Naive thymus-derived CD4-positive, alpha-beta T cell (primary cell): ENCODE results near the gene THPO. TPM values are rescaled to one million over a fixed set of nuclear protein-coding genes. Genes with fewer than 3 reads are reported as not detected.

Source experiments
- ATAC-seq: fragments of 150-1000 bp; cut with Tn5 transposase; 2 replicates; pipeline ENCODE4 v1.10.0; 2021; ENCODE audit warnings: mild to moderate bottlenecking, moderate library complexity
- CTCF ChIA-PET: fragments of 350-600 bp; sonication (Branson Sonifier 250); formaldehyde crosslinking; loops from one replicate; lab custom pipeline; 2021; ENCODE audit warnings: antibody characterized with exemption; lab: Charles Lee
- POLR2A ChIA-PET: fragments of 350-600 bp; sonication (Branson Sonifier 250); formaldehyde crosslinking; loops from one replicate; lab custom pipeline; 2021; ENCODE audit warnings: antibody characterized with exemption, inconsistent platforms; lab: Charles Lee
- DNase-seq, 9 donors: peaks; one replicate each; pipeline versions ENCODE4 v3.0.0 to v3.0.0-alpha.2; 2020 to 2022; ENCODE audit warnings: mixed read lengths in 1 of 9
- H3K27ac ChIP-seq: one replicate; pipeline ENCODE4 v1.7.0; 2013; ENCODE audit warnings: mild to moderate bottlenecking, low read depth, low read length, moderate library complexity
- H3K27me3 ChIP-seq, 2 donors: one replicate each; pipeline ENCODE4 v1.7.0; 2013; ENCODE audit warnings: low read length in 2 of 2, mild to moderate bottlenecking in 2 of 2, moderate library complexity in 2 of 2; ENCODE audit not compliant: control insufficient read depth in 2 of 2, insufficient read depth in 2 of 2
- H3K36me3 ChIP-seq, 3 experiments: 1 replicate in 2 of 3; 2 replicates in 1 of 3; pipeline ENCODE4 v1.7.0; 2013; ENCODE audit warnings: low read length in 3 of 3, mild to moderate bottlenecking in 3 of 3, moderate library complexity in 1 of 3; ENCODE audit not compliant: insufficient read depth in 3 of 3, control insufficient read depth in 2 of 3
- H3K4me1 ChIP-seq, 2 donors: one replicate each; pipeline ENCODE4 v1.7.0; 2013; ENCODE audit warnings: low read length in 2 of 2, mild to moderate bottlenecking in 2 of 2, moderate library complexity in 1 of 2; ENCODE audit not compliant: control insufficient read depth in 2 of 2, insufficient read depth in 2 of 2
- H3K4me3 ChIP-seq: 2 replicates; pipeline ENCODE4 v1.7.0; 2013; ENCODE audit warnings: mild to moderate bottlenecking, low read length
- H3K9me3 ChIP-seq, 3 experiments: 1 replicate in 2 of 3; 2 replicates in 1 of 3; pipeline ENCODE4 v1.7.0; 2013; ENCODE audit warnings: low read length in 3 of 3; ENCODE audit not compliant: control insufficient read depth in 2 of 3
- H3K27ac Mint-ChIP-seq, 9 donors: one replicate each; pipeline ENCODE4 v1.8.0; 2020 to 2022; ENCODE audit warnings: mixed read lengths in 9 of 9, mild to moderate bottlenecking in 8 of 9, moderate library complexity in 5 of 9, inconsistent platforms in 2 of 9
- H3K27me3 Mint-ChIP-seq, 5 donors: one replicate each; pipeline ENCODE4 v1.8.0; 2021 to 2022; ENCODE audit warnings: mixed read lengths in 5 of 5, mild to moderate bottlenecking in 1 of 5
- H3K36me3 Mint-ChIP-seq, 5 donors: one replicate each; pipeline ENCODE4 v1.8.0; 2020 to 2022; ENCODE audit warnings: mixed read lengths in 5 of 5, mild to moderate bottlenecking in 3 of 5, inconsistent platforms in 1 of 5
- H3K4me1 Mint-ChIP-seq, 7 donors: one replicate each; pipeline ENCODE4 v1.8.0; 2020 to 2022; ENCODE audit warnings: mixed read lengths in 7 of 7, mild to moderate bottlenecking in 3 of 7, inconsistent platforms in 1 of 7
- H3K4me3 Mint-ChIP-seq, 10 donors: one replicate each; pipeline ENCODE4 v1.8.0; 2020 to 2022; ENCODE audit warnings: mild to moderate bottlenecking in 10 of 10, mixed read lengths in 10 of 10, moderate library complexity in 6 of 10, inconsistent platforms in 2 of 10
- H3K9me3 Mint-ChIP-seq, 11 donors: one replicate each; pipeline ENCODE4 v1.8.0; 2020 to 2022; ENCODE audit warnings: mixed read lengths in 11 of 11, mild to moderate bottlenecking in 4 of 11, inconsistent platforms in 1 of 11, moderate library complexity in 1 of 11
- intact Hi-C, 2 donors: fragments of 100-400 bp; cut with micrococcal nuclease; formaldehyde crosslinking; loops; one replicate each; pipeline ENCODE4 v1.15.1; 2023
- polyA plus RNA-seq, 2 donors: library from polyadenylated mRNA; unstranded; fragments of 300-500 nt; fragmentation: Illumina TruSeq; gene quantifications; one replicate each; pipeline ENCODE4 v1.2.3, GENCODE V29; 2021
- total RNA-seq, 6 experiments: library from RNA in 5 of 6; stranded (reverse) in 5 of 6; gene quantifications; 1 replicate in 5 of 6; 2 replicates in 1 of 6; pipeline ENCODE4 v1.2.3 and lab custom pipeline; 2021 to 2026

THPO gene
- total and polyA plus RNA-seq, 7 experiments from 2014 or later = not detected

DNA sequence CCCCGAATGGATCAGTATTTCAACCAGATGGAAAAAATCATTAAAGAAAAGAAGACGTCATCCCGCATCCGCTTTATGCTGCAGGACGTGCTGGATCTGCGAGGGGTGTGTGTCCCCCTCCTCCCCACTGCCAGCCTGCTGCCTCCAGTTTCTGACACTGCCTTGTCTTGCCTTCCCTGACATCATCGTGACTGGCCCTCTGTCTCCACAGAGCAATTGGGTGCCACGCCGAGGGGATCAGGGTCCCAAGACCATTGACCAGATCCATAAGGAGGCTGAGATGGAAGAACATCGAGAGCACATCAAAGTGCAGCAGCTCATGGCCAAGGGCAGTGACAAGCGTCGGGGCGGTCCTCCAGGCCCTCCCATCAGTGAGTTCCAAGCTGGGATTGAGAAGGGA, 52.7 kb downstream of the THPO start:
- Mint-ChIP-seq H3K4me3 (no peak overlapping the region), H3K27me3 (no peaks in the 10 kb centered on the region), H3K9me3 (no peaks in the 10 kb centered on the region), H3K36me3 (peaks cover 32 to 83% (median 57%) of the 10 kb centered on the region in 5 donors), H3K27ac (peak overlapping the region in 4 of 9 donors; percentile 41 to 65 (median 55)), H3K4me1 (peaks cover 0 to 14% (median 0%) of the 10 kb centered on the region in 7 donors)
- ChIA-PET POLR2A (no interaction called here), CTCF (no interaction called here)
- no peak for DNase-seq
- no peak overlapping the region for H3K4me3 ChIP-seq
- no peaks in the 10 kb centered on the region for H3K9me3 ChIP-seq
- H3K36me3 ChIP-seq = peaks cover 58 to 99% (median 67%) of the 10 kb centered on the region in 3 experiments
- H3K27ac ChIP-seq = no peak overlapping the region
- no peak for ATAC-seq
- intact Hi-C loops = no loop called here
- no peaks in the 10 kb centered on the region for H3K4me1 ChIP-seq
- no peaks in the 10 kb centered on the region for H3K27me3 ChIP-seq

- ATAC-seq (no peak), DNase-seq (no peak)
- Mint-ChIP-seq H3K4me1 (peaks cover 4 to 17% (median 8%) of the 10 kb centered on the region in 7 donors), H3K36me3 (peaks cover 27 to 76% (median 47%) of the 10 kb centered on the region in 5 donors), H3K4me3 (no peak overlapping the region), H3K27ac (no peak overlapping the region), H3K27me3 (no peaks in the 10 kb centered on the region), H3K9me3 (no peaks in the 10 kb centered on the region)
- H3K27me3 ChIP-seq = no peaks in the 10 kb centered on the region
- POLR2A ChIA-PET = no interaction called here
- H3K9me3 ChIP-seq = no peaks in the 10 kb centered on the region
- no peak overlapping the region for H3K4me3 ChIP-seq
- H3K27ac ChIP-seq = no peak overlapping the region
- peaks cover 53 to 96% (median 55%) of the 10 kb centered on the region in 3 experiments for H3K36me3 ChIP-seq
- intact Hi-C loops = no loop called here
- CTCF ChIA-PET = interaction anchor here (1.1 kb wide), 1 partner anchor 30 kb away, joined by 3 read pairs; no protein-coding TSS in a partner anchor
- no peaks in the 10 kb centered on the region for H3K4me1 ChIP-seq
Observed at GRCh38 chr3:184323696-184324095, 54.3 kb downstream of the THPO start.

GRCh38 chr3:184322731-184323487, 55.1 kb downstream of the THPO start:
- POLR2A ChIA-PET = no interaction called here

More at GRCh38 chr3:184322731-184323487, 55.1 kb downstream of the THPO start:
- Mint-ChIP-seq H3K9me3 (no peaks in the 10 kb centered on the region), H3K27me3 (no peaks in the 10 kb centered on the region), H3K27ac (peak overlapping the region in 2 of 9 donors; percentile 10 to 59), H3K4me1 (peaks cover 7 to 20% (median 10%) of the 10 kb centered on the region in 7 donors), H3K4me3 (no peak overlapping the region), H3K36me3 (peaks cover 27 to 68% (median 44%) of the 10 kb centered on the region in 5 donors)
- Histone ChIP-seq H3K27ac (no peak overlapping the region), H3K27me3 (no peaks in the 10 kb centered on the region), H3K4me1 (no peaks in the 10 kb centered on the region), H3K4me3 (no peak overlapping the region), H3K9me3 (no peaks in the 10 kb centered on the region), H3K36me3 (peaks cover 46 to 92% (median 49%) of the 10 kb centered on the region in 3 experiments)
- DNase-seq = no peak
- CTCF ChIA-PET = no interaction called here
- intact Hi-C loops = no loop called here
- peak; percentile 55 for ATAC-seq

Other genes with a start within 250 kb of the THPO start
- gene EIF2B5, start 242.8 kb downstream of the THPO start, total RNA-seq = 10 to 100 TPM; 47.2 to 87.2 (median 67.7) TPM
- 10 to 100 TPM; 59.7 to 74.8 TPM for gene EIF2B5, start 242.8 kb downstream of the THPO start, polyA plus RNA-seq
- gene DVL3, start 222.8 kb downstream of the THPO start, total RNA-seq = 10 to 100 TPM; 32.0 to 45.3 (median 39.4) TPM
- 1 to 10 TPM; 3.1 to 7.7 TPM for gene DVL3, start 222.8 kb downstream of the THPO start, polyA plus RNA-seq
- 100 to 1,000 TPM; 111 to 217 (median 185) TPM for gene AP2M1, start 203.4 kb downstream of the THPO start, total RNA-seq
- 100 to 1,000 TPM; 217 to 261 TPM for gene AP2M1, start 203.4 kb downstream of the THPO start, polyA plus RNA-seq
- 100 to 1,000 TPM in 4 of 5 experiments, 10 to 100 TPM in 1; 79.3 to 153 (median 117) TPM for gene ABCF3, start 192.0 kb downstream of the THPO start, total RNA-seq
- 10 to 100 TPM; 47.0 to 73.5 TPM for gene ABCF3, start 192.0 kb downstream of the THPO start, polyA plus RNA-seq
- not detected for gene VWA5B2, start 148.6 kb downstream of the THPO start, total RNA-seq
- not detected for gene VWA5B2, start 148.6 kb downstream of the THPO start, polyA plus RNA-seq
- 10 to 100 TPM; 19.4 to 51.0 (median 39.1) TPM for gene ALG3, start 129.2 kb downstream of the THPO start, total RNA-seq
- gene ALG3, start 129.2 kb downstream of the THPO start, polyA plus RNA-seq = 10 to 100 TPM; 51.6 to 80.3 TPM
- 1 to 10 TPM in 4 of 5 experiments, under 1 TPM in 1; 0.27 to 6.6 (median 2.2) TPM for gene EEF1AKMT4, start 128.5 kb downstream of the THPO start, total RNA-seq
- 1 to 10 TPM; 2.4 to 4.4 TPM for gene EEF1AKMT4, start 128.5 kb downstream of the THPO start, polyA plus RNA-seq
- gene CAMK2N2, start 116.7 kb downstream of the THPO start, total RNA-seq = not detected
- not detected for gene CAMK2N2, start 116.7 kb downstream of the THPO start, polyA plus RNA-seq
- gene ECE2, start 102.2 kb downstream of the THPO start, total RNA-seq = not detected
- not detected for gene ECE2, start 102.2 kb downstream of the THPO start, polyA plus RNA-seq
- 100 to 1,000 TPM; 139 to 204 (median 149) TPM for gene PSMD2, start 79.0 kb downstream of the THPO start, total RNA-seq
- 100 to 1,000 TPM; 181 to 200 TPM for gene PSMD2, start 79.0 kb downstream of the THPO start, polyA plus RNA-seq
- gene EIF4G1, start 63.6 kb downstream of the THPO start, total RNA-seq = 100 to 1,000 TPM; 200 to 341 (median 256) TPM
- 10 to 100 TPM; 19.1 to 59.1 TPM for gene EIF4G1, start 63.6 kb downstream of the THPO start, polyA plus RNA-seq
- gene FAM131A, start 40.6 kb downstream of the THPO start, total RNA-seq = 10 to 100 TPM in 3 of 5 experiments, 1 to 10 TPM in 2; 5.7 to 13.4 (median 10.3) TPM
- gene FAM131A, start 40.6 kb downstream of the THPO start, polyA plus RNA-seq = 1 to 10 TPM; 2.2 to 2.5 TPM
- gene CLCN2, start 16.6 kb downstream of the THPO start, total RNA-seq = 1 to 10 TPM; 3.5 to 6.0 (median 5.0) TPM
- 1 to 10 TPM in 1 of 2 donors, under 1 TPM in 1; 0.91 to 1.1 TPM for gene CLCN2, start 16.6 kb downstream of the THPO start, polyA plus RNA-seq
- gene POLR2H, start 16.5 kb downstream of the THPO start, total RNA-seq = 100 to 1,000 TPM in 1 of 5 experiments, 10 to 100 TPM in 4; 34.9 to 112 (median 56.6) TPM
- gene POLR2H, start 16.5 kb downstream of the THPO start, polyA plus RNA-seq = 10 to 100 TPM; 69.2 to 74.9 TPM
- gene CHRD, start 1.8 kb upstream of the THPO start, total RNA-seq = not detected
- gene CHRD, start 1.8 kb upstream of the THPO start, polyA plus RNA-seq = not detected
- gene EPHB3, start 183.6 kb upstream of the THPO start, total RNA-seq = under 1 TPM; 0.07 to 0.49 (median 0.32) TPM
- gene EPHB3, start 183.6 kb upstream of the THPO start, polyA plus RNA-seq = under 1 TPM; 0.04 to 0.35 TPM